Measurements from ENCODE around the gene CSK.

- no peak for TF ChIP-seq POLR2A (IDR thresholded peaks at IDR 0.05)
- no peak for TF ChIP-seq CTCF (IDR thresholded peaks at IDR 0.05)
- TF ChIP-seq EP300 (IDR thresholded peaks at IDR 0.05): no peak
- TF ChIP-seq POLR2AphosphoS5 (IDR thresholded peaks at IDR 0.05): no peak
Measured at GRCh38 chr15:74845208-74845568, 63.3 kb downstream of the CSK start.
